ENCODE measurements around the gene MAML2.

Gene MAML2

DNA sequence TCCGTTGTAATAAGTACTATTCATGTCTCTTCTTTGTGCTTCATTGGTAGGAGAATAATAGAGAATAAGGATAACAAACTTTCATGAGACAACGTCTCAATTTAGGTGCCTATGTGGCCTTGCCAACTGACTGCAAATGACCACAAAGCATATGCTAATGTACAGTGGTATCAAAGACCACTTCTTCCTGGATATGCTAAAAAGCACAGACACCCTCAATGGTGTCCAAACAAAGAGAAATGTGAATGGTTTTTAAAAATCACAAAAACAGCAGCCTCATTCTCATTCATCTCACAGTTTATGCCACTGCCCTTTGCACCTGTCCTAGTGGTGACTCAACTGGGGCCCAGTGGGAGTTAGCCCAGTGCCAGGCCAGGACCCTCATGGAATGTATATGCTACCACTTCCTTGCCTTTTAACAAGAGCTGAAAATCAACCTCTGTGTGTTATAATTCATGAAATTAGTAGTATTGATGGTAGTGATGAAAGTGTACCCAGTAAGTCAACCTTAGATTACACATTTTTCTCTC lies 353.9 kb downstream of the MAML2 start:
- DNase-seq (ENCODE audit: low read depth in 2 of 3, low spot score in 1 of 3), result no peak

DNA sequence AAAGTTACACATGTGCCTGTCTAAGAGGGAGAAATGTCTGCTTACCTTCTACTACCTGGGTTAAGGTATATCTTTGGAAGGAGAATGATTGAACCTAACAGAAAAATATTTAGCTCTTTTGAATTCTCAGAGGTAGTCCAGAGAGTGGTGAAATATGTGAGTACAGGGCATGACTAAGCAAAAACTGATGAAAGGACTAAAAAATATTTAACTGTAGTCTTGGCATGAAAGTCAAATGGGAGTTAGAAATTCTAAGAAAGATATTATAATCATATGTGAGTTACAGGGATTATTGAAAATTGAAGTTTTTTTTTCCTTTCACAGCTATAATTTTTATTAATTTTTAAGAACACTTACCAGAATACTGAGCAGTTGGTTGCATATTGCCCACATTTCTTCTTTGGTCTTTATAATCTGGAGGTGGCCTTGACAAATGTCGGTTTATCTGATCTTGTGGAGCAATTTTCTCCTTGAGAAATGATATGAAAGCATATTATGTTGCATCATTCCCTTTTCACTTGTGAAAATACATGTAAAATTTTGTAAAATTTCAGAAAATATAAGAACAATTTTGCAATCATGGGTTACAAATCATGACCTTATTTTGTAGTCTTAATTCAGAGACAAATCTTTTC lies 357.7 kb downstream of the MAML2 start:
- DNase-seq (ENCODE audit: low read depth in 2 of 3, low spot score in 1 of 3), result no peak

DNA sequence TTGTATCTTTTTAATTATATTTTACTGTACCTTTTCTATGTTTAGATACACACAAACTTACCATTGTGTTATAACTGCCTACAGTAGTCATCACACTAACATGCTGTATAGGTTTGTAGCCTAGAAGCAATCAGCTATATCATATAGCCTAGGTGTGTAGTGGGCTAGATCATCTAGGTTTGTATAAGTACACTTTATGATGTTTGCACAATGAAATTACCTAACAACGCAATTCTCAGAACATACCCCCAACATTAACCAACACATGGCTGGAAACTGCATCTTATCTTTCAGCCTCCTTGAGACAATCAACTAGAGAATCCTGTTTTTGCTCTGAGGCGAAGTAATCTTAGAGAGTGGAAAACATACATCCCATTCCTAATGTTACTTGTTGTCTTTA lies 358.9 kb downstream of the MAML2 start:
- no peak for DNase-seq (ENCODE audit: low read depth in 2 of 3, low spot score in 1 of 3)

DNA sequence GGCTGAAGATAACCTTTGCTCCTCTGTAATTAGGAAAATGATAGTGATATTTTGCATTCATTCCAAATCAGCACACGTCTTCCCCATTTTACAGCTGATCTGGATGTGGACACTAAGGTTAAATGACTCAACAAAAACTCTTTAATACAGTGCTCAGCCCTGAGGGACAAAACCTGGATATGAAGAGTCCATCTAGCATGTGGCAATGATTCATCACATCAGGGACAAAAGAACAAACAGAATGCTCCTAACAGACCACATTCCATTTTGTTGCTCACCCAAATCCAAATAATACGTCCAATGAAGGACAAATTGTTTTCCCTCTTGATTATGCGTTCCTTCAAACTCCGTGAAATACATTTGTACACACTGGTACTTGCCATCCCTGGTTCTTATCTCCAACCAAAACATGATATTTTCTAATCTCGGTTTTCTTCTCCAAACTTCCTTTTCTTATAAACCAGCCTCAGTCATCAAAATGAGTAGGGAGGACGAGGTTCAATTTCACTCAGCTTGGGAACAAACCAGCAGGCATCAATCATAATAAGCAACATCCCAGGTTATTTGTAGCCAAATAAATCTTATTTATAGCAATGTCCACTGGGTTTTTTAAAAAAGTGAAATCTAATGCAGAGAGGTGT lies 365.3 kb downstream of the MAML2 start:
- no peak for DNase-seq (ENCODE audit: low read depth in 2 of 3, low spot score in 1 of 3)

DNA sequence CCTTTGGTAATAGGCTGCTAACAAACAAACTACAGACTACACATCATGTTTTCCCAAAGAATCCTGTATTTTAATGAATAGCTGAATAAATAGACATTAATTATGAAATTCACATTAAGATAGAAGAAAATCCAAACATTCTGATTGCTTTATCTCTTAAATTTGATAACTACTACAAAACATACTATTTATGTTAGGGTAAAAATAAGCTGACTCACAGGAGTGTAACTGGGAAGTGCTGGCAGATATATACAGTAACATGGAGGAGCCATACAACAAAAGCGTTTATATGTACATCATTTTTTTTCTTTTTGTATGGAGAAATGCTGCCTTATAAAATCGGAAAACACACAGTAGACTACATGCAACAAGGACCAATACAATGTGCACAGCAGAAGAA lies 366.4 kb downstream of the MAML2 start:
- no peak for DNase-seq (ENCODE audit: low read depth in 2 of 3, low spot score in 1 of 3)

DNA sequence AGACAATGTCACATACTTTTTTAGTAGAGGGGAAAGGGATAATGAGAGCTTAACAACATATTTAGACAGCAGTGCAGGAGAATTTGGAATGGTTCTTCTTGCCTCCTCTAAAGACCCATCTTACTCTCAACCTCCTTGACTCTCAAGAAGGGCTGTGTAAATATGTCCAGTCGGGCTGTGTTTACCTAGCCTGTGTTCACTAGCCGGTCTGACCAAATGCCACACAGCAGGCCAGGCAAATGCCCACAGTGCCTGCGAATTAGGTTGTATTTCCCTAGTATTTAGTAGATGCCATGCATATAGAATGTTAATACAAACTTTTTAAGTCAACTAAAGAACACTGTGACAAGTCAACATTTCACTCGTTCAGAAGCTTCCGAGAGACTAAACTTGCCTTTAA lies 367.7 kb downstream of the MAML2 start:
- no peak for DNase-seq (ENCODE audit: low read depth in 2 of 3, low spot score in 1 of 3)

DNA sequence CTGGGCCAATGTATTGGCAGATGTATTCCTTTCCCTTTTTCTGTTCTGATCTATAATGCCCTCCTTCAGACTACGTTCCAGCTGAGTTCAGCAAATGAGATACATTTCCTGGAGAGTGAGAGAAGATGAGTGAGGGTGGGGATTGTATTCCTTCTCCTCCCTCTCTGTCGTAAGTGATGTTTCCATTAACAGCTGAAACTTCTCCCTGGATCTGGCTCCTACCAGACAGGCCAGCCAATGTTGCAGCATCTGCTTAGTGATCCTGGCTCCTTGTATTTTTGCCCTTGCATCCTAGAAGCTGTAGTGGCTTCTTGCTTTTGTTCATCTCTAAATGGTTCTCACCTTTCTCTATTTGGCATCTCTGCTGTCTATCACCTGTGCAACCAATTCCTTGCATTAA lies 370.9 kb downstream of the MAML2 start:
- no peak for DNase-seq (ENCODE audit: low read depth in 2 of 3, low spot score in 1 of 3)

DNA sequence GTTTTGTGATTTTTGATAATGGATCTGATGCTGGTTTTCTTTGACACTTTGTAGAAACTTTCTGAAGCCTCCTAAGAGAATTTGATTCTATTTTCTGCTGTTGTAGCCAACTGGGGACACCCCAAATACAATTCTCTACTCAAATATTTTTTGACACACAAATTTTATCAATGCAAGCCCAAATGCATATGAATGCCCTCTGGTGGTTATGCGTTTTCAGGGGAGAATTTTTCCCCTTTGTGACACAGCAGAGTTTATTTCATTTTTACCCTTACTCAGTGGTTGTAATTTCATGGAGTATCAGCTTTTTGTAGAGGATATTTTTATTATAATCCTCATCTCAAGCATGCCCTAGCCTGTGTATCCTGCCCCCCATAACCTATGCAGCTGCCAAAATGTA lies 374.4 kb downstream of the MAML2 start:
- DNase-seq (ENCODE audit: low read depth in 2 of 3, low spot score in 1 of 3), result no peak

DNA sequence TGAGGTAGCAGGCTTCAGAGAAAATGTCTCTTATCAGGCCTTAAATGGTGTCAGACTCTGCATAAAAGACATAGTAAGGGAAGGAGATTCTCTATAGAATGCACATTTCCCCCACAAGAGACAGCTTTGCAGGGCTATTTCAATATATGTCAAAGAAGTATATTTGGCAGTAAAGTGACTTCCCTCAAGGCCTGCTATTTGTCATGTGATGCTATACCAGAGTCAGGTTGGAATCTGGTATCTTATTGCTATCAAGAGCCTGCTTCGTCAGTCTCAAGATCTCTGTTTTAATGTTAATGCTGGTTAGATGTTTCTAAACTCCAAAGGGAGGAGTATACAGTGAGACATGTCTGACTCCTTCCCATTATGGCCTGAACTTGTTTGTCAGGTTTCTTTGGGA lies 378.7 kb downstream of the MAML2 start:
- no peak for DNase-seq (ENCODE audit: low read depth in 2 of 3, low spot score in 1 of 3)

DNA sequence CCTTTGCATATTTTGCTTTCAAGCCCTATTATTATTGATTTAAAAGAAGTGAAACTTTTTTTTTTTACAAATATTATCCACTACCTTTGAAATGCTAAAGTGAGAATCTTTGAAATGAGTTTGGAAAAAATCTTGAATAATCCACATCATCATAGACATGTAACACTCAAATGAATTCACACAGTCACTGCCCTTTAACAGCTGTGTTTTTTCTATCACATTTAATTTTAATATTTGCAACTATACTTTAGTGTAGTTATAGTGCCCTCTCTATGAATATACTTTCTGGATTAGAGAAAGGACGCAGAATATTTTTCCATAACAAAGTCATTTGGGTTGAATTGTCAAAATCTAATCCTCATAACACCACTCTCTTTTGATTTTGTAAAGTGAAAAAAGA lies 381.2 kb downstream of the MAML2 start:
- DNase-seq (ENCODE audit: low read depth in 2 of 3, low spot score in 1 of 3), result no peak

DNA sequence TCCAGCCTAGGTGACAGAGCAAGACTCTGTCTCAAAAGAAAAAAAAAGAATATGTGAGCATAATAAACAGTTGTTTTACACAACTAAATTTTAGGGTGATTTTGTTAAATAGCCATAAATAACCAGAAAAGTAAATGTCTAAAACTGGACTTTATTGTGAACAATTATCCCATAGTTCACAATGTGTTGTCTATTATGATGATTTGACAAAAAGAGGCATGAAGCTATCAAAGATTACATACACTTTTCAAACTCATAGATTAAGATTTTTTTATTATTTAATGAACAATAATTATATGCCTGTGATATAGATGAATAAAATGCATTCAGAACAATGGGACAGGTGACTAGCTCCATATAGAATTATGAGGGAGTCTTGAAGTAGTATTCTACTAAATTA lies 392.1 kb downstream of the MAML2 start:
- DNase-seq (ENCODE audit: low read depth in 2 of 3, low spot score in 1 of 3), result no peak

DNA sequence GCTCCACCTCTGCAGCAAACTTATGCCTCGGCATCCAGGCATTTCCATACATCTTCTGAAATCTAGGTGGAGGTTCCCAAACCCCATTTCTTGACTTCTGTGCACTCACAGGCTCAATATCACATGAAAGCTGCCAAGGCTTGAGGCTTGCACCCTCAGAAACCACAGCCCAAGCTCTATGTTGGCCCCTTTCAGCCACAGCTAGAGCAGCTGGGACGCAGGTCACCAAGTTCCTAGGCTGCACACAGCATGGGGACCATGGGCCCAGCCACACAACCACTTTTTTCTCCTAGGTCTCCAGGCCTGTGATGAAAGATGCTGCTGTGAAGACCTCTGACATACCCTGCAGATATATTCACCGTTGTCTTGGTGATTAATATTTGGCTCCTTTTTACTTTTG lies 394.4 kb downstream of the MAML2 start:
- no peak for DNase-seq (ENCODE audit: low read depth in 2 of 3, low spot score in 1 of 3)

DNA sequence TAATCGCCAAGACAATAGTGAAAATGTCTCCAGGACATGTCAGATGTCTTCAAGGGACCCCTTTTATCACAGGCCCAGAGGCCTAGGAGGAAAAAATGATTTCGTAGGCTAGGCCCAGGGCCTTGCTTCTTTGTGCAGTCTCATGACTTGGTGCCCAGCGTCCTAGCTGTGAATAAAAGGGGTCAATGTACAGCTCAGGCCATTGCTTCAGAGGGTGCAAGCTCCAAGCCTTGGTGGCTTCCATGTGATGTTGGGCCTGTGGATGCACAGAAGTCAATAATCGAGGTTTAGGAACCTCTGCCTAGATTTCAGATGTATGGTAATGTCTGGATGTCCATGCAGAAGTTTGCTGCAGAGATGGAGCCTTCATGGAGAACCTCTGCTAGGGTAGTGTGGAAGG lies 398.4 kb downstream of the MAML2 start:
- no peak for DNase-seq (ENCODE audit: low read depth in 2 of 3, low spot score in 1 of 3)

DNA sequence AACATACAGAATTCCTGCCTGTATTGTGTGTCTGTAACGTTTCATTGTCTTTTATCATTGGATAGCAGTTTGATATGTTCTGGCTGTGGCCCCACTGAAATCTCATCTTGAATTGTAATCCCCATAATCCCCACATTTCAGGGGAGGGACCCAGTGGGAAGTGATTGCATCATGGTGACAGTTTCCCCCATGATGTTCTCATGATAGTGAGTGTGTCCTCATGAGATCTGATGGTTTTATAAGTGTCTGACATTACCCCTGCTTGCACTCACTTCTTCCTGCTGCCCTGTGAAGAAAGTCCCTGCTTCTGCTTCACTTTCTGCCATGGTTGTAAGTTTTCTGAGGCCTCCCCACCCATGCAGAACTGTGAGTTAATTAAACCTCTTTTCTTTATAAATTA lies 399.4 kb downstream of the MAML2 start:
- no peak for DNase-seq (ENCODE audit: low read depth in 2 of 3, low spot score in 1 of 3)

DNA sequence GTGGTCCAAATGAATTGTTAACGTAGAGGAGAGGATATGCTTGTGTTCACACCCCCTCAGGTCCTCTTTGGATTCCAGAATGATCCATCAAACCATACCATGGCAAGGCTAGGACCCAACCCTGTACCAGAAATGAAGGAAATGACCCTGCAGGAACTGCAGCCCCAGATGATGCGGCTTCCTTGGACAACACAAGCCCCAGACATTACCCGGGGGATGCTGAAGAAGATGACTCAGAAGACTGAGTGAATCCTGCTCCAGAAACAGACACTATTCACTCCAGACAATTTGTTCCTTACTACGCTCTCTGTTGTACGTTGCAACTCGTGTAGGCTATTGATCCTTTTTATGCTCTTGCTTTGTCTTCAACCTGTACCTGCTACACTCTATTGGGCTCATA lies 403.9 kb downstream of the MAML2 start:
- no peak for DNase-seq (ENCODE audit: low read depth in 2 of 3, low spot score in 1 of 3)

DNA sequence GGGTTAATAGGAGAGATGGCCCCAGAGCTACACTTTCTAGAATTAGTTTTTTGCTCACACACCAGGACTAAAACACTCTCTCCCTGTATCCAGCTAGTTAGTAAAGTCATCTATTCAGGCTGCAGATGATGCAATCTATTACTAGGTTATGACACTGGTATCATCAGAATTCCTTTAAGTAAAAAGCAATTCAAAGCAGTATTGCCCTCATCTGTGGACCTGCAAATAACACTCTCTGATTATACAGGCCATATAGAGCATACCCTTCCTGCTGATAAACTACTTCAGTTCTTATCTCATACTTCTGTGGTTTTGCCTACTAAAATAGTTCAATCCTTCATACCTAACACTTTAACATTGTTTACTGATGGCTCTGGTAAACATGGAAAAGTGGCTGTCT lies 405.6 kb downstream of the MAML2 start:
- no peak for DNase-seq (ENCODE audit: low read depth in 2 of 3, low spot score in 1 of 3)

DNA sequence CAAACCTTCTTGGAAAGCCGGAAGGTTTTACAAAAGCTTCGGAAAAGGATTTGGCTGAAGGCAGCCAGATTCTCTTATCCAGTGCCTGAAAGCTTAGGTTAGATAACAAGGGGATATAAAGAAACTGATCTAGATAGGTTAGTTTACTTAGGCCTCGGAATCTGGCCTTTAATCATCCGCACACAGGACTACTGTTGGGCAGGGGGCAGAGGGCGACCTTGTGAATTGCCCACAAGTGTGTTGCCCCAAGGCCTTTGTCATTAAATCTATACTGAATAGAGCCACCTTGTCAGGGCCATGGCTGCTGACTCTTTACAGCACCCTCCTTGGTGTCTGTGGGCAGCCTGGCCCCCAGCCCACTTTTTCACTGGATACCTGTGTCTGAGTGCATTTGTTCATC lies 409.4 kb downstream of the MAML2 start:
- DNase-seq (ENCODE audit: low read depth in 2 of 3, low spot score in 1 of 3), result no peak

DNA sequence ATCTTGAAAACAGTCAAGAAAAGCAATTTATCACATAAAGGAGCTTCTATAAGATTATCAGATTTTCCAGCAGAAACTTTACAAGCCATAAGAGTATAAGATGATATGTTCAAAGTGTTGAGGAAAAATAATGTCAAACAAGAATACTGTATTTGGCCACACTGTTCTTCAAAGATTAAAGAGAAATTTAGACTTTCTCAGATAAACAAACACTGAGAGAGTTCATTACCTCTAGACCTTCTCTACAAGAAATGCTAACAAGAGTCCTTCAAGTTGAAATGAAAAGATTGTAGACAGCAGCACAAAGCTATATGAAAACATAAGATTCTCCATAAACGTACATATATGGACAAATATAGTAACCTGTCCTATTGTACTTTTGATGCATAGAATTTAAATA lies 411.1 kb downstream of the MAML2 start:
- DNase-seq (ENCODE audit: low read depth in 2 of 3, low spot score in 1 of 3), result no peak

DNA sequence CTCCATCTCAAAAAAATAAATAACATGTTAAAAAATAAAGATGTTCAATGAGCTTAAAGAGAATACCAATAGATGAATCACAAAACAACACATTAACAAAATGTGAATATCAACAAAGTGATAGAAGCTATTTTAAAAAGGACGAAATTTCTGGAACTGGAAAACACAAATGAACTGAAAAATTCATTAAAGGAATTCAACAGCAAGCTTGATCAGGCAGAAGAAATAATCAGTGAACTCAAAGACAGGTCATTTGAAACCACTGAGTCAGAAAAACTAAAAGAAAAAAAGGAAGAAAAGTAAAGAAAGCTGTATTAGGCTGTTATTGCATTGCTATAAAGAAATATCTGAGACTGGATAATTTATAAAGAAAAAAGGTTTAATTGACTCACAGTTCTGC lies 412.0 kb downstream of the MAML2 start:
- no peak for DNase-seq (ENCODE audit: low read depth in 2 of 3, low spot score in 1 of 3)

DNA sequence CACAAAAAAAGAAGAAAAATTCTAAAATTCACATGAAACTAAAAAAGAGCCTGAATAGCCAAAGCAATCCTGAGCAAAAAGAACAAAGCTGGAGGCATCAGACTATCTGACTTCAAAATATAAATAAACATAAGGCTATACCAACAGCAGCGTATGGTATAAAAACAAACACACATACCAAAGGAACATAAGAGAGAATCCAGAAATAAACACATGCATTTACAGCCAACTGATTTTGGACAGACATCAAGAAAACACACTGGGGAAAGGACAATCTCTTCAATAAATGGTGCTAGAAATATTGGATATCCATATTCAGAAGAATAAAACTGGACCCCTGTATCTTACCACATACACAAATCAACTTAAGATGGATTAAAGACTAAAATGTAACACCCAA lies 416.3 kb downstream of the MAML2 start:
- no peak for DNase-seq (ENCODE audit: low read depth in 2 of 3, low spot score in 1 of 3)
